Vagina (tissue), 2 donors: ENCODE results near the gene ADGRL1. TPM values are rescaled to one million over a fixed set of nuclear protein-coding genes. Genes with fewer than 3 reads are reported as not detected.
A peak's percentile ranks its signal among the peaks of the same experiment; 100 is the strongest.
"Not testable (repeated sequence)": the region's sequence is repeated elsewhere in the genome, so short reads cannot be mapped to it uniquely, and the experiment has no call there.

ENCODE experiments used
- DNase-seq, 2 donors: peaks; one replicate each; pipeline ENCODE4 v3.0.0-alpha.2; 2017; ENCODE audit errors: extremely low spot score in 2 of 2
- H3K27ac ChIP-seq: fragments of 200-600 bp; sonication (generic); one replicate; pipeline ENCODE4 v1.5.1; 2019
- H3K27me3 ChIP-seq: fragments of 200-600 bp; sonication (generic); one replicate; pipeline ENCODE4 v1.5.1; 2019
- H3K36me3 ChIP-seq, 2 donors: fragments of 200-600 bp; sonication (generic); one replicate each; pipeline ENCODE4 v1.5.1; 2017 to 2019
- H3K4me1 ChIP-seq: fragments of 200-600 bp; sonication (generic); one replicate; pipeline ENCODE4 v1.5.1; 2019
- H3K4me3 ChIP-seq, 2 donors: fragments of 200-600 bp; sonication (generic); 1 replicate in 1 of 2; 2 replicates in 1 of 2; pipeline ENCODE4 v1.5.1; 2016 to 2019
- H3K9me3 ChIP-seq: fragments of 200-600 bp; sonication (generic); one replicate; pipeline ENCODE4 v1.5.1; 2019
- CTCF ChIP-seq, 3 experiments: fragments of 450-650 bp in 2 of 3; fragments of 200-600 bp in 1 of 3; sonication (generic) in 1 of 3; IDR thresholded peaks; one replicate each; pipeline ENCODE4 v1.5.1; 2017 to 2019; ENCODE audit warnings: antibody characterized with exemption in 3 of 3, mild to moderate bottlenecking in 2 of 3, moderate library complexity in 2 of 3
- POLR2A ChIP-seq, 2 donors: fragments of 450-650 bp; IDR thresholded peaks; one replicate each; pipeline ENCODE4 v1.6.1; 2017; ENCODE audit warnings: antibody characterized with exemption in 2 of 2, mild to moderate bottlenecking in 2 of 2, moderate library complexity in 2 of 2
- POLR2AphosphoS5 ChIP-seq, 2 donors: sonication (generic); formaldehyde crosslinking; IDR thresholded peaks; one replicate each; pipeline ENCODE4 v1.9.0; 2017; ENCODE audit warnings: antibody characterized with exemption in 2 of 2, mild to moderate bottlenecking in 2 of 2, low read depth in 1 of 2; ENCODE audit not compliant: insufficient read depth in 1 of 2
- intact Hi-C: fragments of 100-400 bp; cut with DNase I; formaldehyde crosslinking; loops from one replicate; pipeline ENCODE4 v1.15.1; 2023
- total RNA-seq: library from RNA; depleted of rRNA; stranded (reverse); fragments of >200 nt; gene quantifications from one replicate; pipeline ENCODE4 v1.2.3, GENCODE V29; 2016

ADGRL1 gene
- total RNA-seq, 1 donor from 2014 or later: 23.3 TPM

GRCh38 chr19:14222886-14223285 is 16.9 kb upstream of the ADGRL1 start:
- Histone ChIP-seq H3K36me3 (no peaks in the 10 kb centered on the region), H3K27ac (no peak overlapping the region), H3K27me3 (no peaks in the 10 kb centered on the region), H3K9me3 (no peaks in the 10 kb centered on the region), H3K4me1 (no peaks in the 10 kb centered on the region), H3K4me3 (no peak overlapping the region)
- TF ChIP-seq POLR2A (IDR thresholded peaks at IDR 0.05): no peak
- no peak for TF ChIP-seq POLR2AphosphoS5 (IDR thresholded peaks at IDR 0.05; ENCODE audit: insufficient read depth in 1 of 2, low read depth in 1 of 2)
- no peak for TF ChIP-seq CTCF (IDR thresholded peaks at IDR 0.05)
- DNase-seq: no peak
- intact Hi-C loops: no loop called here

GRCh38 chr19:14221345-14221744 is 15.4 kb upstream of the ADGRL1 start:
- H3K27ac ChIP-seq, DNase-seq, H3K4me3 ChIP-seq, intact Hi-C loops, H3K27me3 ChIP-seq, H3K36me3 ChIP-seq, H3K9me3 ChIP-seq, H3K4me1 ChIP-seq: not testable (repeated sequence)
- peak in 1 of 3 experiments; percentile 21 for TF ChIP-seq CTCF (IDR thresholded peaks at IDR 0.05)

GRCh38 chr19:14218620-14219330 is 12.8 kb upstream of the ADGRL1 start:
- no peaks in the 10 kb centered on the region for H3K27me3 ChIP-seq
- peaks cover 6% of the 10 kb centered on the region for H3K4me1 ChIP-seq
- TF ChIP-seq POLR2A (IDR thresholded peaks at IDR 0.05) (no peak), CTCF (IDR thresholded peaks at IDR 0.05) (no peak)
- no peaks in the 10 kb centered on the region for H3K36me3 ChIP-seq
- H3K9me3 ChIP-seq: no peaks in the 10 kb centered on the region
- H3K4me3 ChIP-seq: no peak overlapping the region
- intact Hi-C loops: no loop called here
- H3K27ac ChIP-seq: no peak overlapping the region
- no peak for DNase-seq

GRCh38 chr19:14217886-14218285 is 11.9 kb upstream of the ADGRL1 start:
- H3K27me3 ChIP-seq, H3K36me3 ChIP-seq, H3K9me3 ChIP-seq, H3K27ac ChIP-seq, DNase-seq, intact Hi-C loops, H3K4me3 ChIP-seq, H3K4me1 ChIP-seq: not testable (repeated sequence)

GRCh38 chr19:14214580-14214979 is 8.6 kb upstream of the ADGRL1 start:
- Histone ChIP-seq H3K4me3 (no peak overlapping the region), H3K27me3 (no peaks in the 10 kb centered on the region), H3K36me3 (no peaks in the 10 kb centered on the region), H3K4me1 (peaks cover 6% of the 10 kb centered on the region), H3K27ac (no peak overlapping the region), H3K9me3 (no peaks in the 10 kb centered on the region)
- DNase-seq: no peak
- TF ChIP-seq POLR2A (IDR thresholded peaks at IDR 0.05) (no peak), CTCF (IDR thresholded peaks at IDR 0.05) (no peak), POLR2AphosphoS5 (IDR thresholded peaks at IDR 0.05; ENCODE audit: insufficient read depth in 1 of 2, low read depth in 1 of 2) (no peak)
- intact Hi-C loops: no loop called here

- H3K9me3 ChIP-seq, DNase-seq, H3K36me3 ChIP-seq, intact Hi-C loops, H3K27ac ChIP-seq, H3K4me3 ChIP-seq, H3K4me1 ChIP-seq, H3K27me3 ChIP-seq: not testable (repeated sequence)
Observed at GRCh38 chr19:14210182-14210581, 4.2 kb upstream of the ADGRL1 start.

- peak overlapping the region in 1 of 2 donors; percentile 6 for H3K4me3 ChIP-seq
- H3K9me3 ChIP-seq, H3K36me3 ChIP-seq, H3K27ac ChIP-seq, H3K27me3 ChIP-seq, DNase-seq, H3K4me1 ChIP-seq: not testable (repeated sequence)
- intact Hi-C loops: loop anchor here (10.0 kb wide), 1 partner anchor 205 kb away; the partner anchor contains the start of gene DDX39A
Observed at GRCh38 chr19:14209401-14209800, 3.4 kb upstream of the ADGRL1 start.

GRCh38 chr19:14208496-14208895 is 2.5 kb upstream of the ADGRL1 start:
- not testable (repeated sequence) for H3K36me3 ChIP-seq, DNase-seq, H3K4me3 ChIP-seq, H3K4me1 ChIP-seq, H3K27ac ChIP-seq, H3K9me3 ChIP-seq, H3K27me3 ChIP-seq
- intact Hi-C loops: loop anchor here (10.0 kb wide), 1 partner anchor 206 kb away; the partner anchor contains the start of gene DDX39A

GRCh38 chr19:14207796-14208195 is 1.8 kb upstream of the ADGRL1 start:
- not testable (repeated sequence) for DNase-seq, H3K4me1 ChIP-seq, H3K36me3 ChIP-seq, H3K9me3 ChIP-seq, H3K27me3 ChIP-seq
- intact Hi-C loops: loop anchor here (10.0 kb wide), 1 partner anchor 207 kb away; the partner anchor contains the start of gene DDX39A
- Histone ChIP-seq H3K27ac (peak overlapping the region; percentile 70), H3K4me3 (peak overlapping the region; percentile 72 to 79)
